GM23248 (cell line): ENCODE measurements around the gene MYPOP.

Experiments
- EZH2 ChIP-seq: fragments of 200-600 bp; sonication (generic); IDR thresholded peaks from 2 replicates; pipeline ENCODE4 v1.6.1; 2018; ENCODE audit warnings: antibody characterized with exemption, mild to moderate bottlenecking; ENCODE audit not compliant: insufficient read depth, poor library complexity, severe bottlenecking
- EZH2phosphoT487 ChIP-seq: fragments of 200-600 bp; sonication (generic); IDR thresholded peaks from 2 replicates; pipeline ENCODE4 v1.6.1; 2018; ENCODE audit warnings: antibody characterized with exemption, moderate library complexity, mild to moderate bottlenecking, low read depth; ENCODE audit not compliant: insufficient read depth

GRCh38 chr19:45870798-45871197, 31.6 kb downstream of the MYPOP start:
- TF ChIP-seq EZH2 (no peak), EZH2phosphoT487 (no peak)
